GM12872 (cell line): Measurements from ENCODE around the gene TMEM87B.

Source experiments
- TF ChIP-seq, protein P1 (sequence below): IDR thresholded peaks from 3 replicates; pipeline ENCODE4 v1.5.1; 2011; ENCODE audit warnings: low read depth, mild to moderate bottlenecking, low read length, moderate library complexity; ENCODE audit not compliant: insufficient read depth

TMEM87B gene

DNA sequence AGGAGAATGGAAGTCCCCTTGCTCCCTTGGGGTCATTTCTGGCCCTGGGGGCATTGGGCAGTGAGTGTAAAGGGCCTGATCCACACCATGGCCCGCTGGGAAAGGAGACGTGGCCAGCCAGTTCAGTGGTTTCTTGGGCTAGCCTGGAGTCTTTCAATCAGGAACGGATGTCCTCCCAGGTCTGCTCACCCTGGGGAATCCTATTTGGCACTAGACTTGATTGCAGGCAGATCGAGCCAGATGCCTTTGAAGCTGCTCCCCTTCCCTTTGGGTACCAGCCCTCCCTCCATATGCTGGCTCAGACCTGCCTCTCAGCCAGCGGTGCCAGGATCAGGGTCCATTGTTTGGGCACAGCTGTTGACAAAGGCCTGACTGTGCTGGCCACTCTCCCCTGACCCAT lies 94.1 kb downstream of the TMEM87B start:
- TF ChIP-seq, protein P1, sequence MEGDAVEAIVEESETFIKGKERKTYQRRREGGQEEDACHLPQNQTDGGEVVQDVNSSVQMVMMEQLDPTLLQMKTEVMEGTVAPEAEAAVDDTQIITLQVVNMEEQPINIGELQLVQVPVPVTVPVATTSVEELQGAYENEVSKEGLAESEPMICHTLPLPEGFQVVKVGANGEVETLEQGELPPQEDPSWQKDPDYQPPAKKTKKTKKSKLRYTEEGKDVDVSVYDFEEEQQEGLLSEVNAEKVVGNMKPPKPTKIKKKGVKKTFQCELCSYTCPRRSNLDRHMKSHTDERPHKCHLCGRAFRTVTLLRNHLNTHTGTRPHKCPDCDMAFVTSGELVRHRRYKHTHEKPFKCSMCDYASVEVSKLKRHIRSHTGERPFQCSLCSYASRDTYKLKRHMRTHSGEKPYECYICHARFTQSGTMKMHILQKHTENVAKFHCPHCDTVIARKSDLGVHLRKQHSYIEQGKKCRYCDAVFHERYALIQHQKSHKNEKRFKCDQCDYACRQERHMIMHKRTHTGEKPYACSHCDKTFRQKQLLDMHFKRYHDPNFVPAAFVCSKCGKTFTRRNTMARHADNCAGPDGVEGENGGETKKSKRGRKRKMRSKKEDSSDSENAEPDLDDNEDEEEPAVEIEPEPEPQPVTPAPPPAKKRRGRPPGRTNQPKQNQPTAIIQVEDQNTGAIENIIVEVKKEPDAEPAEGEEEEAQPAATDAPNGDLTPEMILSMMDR = no peak

DNA sequence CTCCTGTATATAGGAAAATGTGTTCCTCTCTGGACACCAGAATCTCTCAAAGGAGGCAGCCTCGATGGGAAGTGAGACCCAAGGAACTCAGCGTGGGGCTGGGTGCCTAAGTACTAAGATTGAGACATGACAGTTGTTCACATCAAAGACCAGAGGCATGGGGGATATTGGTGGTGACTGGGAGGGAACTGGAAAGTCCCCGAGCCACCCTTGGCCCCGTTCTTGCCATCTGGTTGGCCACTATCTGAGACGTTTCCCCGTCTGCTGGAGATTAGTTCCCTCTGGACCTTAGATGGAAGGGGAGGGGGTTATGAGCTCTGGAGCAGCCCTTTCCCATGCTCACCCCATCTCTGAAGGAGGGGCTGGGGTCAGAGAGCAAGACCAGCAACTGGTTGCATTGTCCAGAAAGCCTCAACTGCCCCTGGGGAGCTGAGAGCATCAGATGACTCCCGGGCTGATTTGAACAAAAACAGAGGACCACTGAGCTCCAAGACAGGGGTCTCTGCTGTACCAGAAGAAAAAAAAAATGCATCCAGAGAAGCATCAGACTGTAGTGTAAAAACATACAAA lies 94.9 kb downstream of the TMEM87B start:
- TF ChIP-seq, protein P1 = no peak

DNA sequence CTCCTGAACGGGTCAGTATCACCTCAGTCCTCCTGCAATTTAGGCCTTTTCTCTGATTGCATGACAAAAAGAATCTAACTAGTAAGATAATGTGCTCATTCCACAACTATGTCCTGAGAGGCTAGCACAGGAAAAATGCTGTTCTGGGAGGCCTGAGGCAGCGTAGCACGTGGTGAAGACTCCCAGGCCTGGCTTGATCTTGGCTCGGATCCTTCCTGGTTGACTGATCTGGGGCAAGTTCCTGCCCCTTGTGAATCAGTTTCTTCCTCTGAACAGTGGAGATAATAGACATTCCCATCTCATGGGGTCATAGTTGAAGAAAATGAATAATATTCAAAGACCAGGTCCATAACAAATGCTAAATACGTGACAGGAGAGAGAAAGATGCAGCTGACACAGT lies 95.4 kb downstream of the TMEM87B start:
- TF ChIP-seq, protein P1 = no peak

DNA sequence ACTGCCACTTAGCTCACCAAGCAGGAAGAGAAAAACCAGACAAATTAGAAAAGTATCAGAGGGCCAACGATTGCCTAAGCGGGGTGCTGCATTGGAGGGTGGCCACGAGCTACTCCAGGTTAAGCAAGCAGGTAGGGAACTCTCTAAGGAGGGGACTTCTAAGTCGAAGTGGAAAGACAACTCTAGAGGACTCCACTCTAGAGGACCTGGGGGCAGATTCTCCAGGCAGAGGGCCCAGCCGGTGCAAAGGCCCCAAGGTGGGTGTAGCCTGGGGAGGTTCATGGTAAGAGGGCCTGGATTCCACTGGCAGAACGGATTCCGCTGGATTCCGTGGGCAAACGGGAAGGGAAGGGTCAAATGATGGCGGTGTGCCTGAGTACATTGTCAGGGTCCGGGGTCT lies 95.8 kb downstream of the TMEM87B start:
- TF ChIP-seq, protein P1 = no peak

DNA sequence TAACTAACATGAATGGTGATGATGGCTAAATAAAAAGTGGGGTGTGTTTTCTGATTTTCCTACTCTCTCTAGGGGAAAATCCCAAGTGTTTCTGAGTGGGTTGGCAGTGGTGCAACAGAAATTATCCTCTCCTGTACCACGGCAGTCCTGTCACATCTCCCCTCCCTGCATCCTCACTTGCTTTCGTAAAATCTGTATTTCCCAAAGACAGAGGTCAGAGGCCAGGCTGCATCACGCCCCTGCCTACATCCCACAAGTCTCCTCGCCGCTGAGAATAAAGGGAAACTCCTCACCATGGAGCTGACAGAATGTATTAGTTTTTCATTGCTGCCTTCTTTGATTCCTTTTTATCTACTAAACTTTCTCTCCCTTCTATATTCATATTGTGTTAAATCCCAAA lies 96.2 kb downstream of the TMEM87B start:
- TF ChIP-seq, protein P1 = no peak

DNA sequence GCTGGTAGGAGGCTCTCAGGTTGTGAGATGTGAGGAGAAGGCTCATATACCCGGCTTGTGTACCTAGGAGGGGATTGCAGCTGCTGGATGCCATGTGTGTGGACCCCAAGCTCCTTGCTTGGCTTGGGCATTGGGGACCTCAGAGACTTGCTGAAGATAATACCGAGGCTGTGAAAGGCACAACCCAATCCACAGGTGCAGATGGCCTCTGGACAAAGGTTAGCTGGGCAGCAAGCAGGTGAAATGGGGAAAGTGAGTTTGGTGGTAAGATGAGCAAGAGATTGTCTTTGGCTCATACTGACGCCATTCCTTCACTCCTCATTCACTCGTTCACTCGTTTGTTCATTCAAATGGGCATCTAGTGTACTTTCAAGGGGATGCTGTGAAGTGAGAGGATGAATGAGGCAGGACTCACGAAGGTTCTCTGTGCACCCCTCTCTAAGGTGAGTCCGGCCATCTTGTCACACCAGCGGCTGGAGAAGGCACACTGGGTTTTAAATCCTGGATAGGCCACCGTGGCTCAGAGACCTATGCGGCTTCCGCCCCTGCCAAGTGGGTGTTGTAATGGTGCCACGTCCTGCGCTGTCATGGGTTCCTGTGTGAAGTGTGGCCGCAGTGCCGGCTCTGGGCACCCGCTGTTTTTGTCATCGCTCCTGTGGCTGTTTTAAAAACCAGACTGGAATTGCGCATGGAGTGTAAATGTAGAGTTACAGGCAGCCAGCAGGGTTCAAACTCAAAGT lies 96.8 kb downstream of the TMEM87B start:
- TF ChIP-seq, protein P1 = no peak

DNA sequence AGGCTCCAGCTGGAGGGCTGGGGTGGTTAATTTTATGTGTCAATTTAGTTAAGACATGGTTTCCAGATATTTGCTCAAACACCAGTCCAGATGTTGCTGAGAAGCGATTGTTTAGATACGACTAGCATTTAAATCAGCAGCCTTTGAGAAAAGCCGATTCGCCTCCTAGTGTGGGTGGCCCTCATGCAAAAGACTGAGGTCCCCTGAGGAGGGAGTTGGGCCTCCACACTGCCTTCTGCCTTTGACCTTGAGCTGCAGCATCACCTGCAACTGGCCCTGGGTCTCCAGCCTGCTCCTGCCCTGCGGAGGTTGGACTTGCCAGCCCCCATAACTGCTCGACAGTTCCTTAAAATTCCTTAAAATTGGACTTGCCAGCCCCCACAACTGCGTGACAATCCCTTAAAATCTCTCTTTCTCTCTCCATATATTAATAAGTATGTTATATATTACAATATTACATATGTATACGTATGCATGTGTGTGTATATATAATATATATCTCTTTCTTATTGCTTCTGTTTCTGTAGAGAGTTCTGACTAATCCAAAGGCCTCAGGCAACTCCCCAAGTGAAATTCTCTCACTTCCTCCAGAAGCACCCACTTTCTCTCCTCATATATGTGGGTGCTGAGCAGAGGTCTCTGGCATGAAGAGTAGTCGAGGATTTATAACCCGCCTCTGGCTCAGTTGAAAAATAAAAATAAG lies 97.6 kb downstream of the TMEM87B start:
- TF ChIP-seq, protein P1 = no peak
